ENCODE data around the gene RIOK1.

- TF ChIP-seq POLR2A (IDR thresholded peaks at IDR 0.05) = no peak
- TF ChIP-seq, protein P1, sequence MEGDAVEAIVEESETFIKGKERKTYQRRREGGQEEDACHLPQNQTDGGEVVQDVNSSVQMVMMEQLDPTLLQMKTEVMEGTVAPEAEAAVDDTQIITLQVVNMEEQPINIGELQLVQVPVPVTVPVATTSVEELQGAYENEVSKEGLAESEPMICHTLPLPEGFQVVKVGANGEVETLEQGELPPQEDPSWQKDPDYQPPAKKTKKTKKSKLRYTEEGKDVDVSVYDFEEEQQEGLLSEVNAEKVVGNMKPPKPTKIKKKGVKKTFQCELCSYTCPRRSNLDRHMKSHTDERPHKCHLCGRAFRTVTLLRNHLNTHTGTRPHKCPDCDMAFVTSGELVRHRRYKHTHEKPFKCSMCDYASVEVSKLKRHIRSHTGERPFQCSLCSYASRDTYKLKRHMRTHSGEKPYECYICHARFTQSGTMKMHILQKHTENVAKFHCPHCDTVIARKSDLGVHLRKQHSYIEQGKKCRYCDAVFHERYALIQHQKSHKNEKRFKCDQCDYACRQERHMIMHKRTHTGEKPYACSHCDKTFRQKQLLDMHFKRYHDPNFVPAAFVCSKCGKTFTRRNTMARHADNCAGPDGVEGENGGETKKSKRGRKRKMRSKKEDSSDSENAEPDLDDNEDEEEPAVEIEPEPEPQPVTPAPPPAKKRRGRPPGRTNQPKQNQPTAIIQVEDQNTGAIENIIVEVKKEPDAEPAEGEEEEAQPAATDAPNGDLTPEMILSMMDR (IDR thresholded peaks at IDR 0.05) = no peak
Observed at GRCh38 chr6:7406743-7407142, 17.1 kb downstream of the RIOK1 start.
